Prostate gland (tissue), 2 donors: ENCODE data around the gene TRIP13. TPM values are rescaled to one million over a fixed set of nuclear protein-coding genes. Genes with fewer than 3 reads are reported as not detected.
"Not testable (repeated sequence)": the region's sequence is repeated elsewhere in the genome, so short reads cannot be mapped to it uniquely, and the experiment has no call there.

Experiments
- DNase-seq: peaks from one replicate; pipeline ENCODE4 v3.0.0-alpha.2; 2019; ENCODE audit warnings: low spot score
- H3K27ac ChIP-seq, 2 donors: fragments of 200-600 bp; sonication (generic); 2 replicates each; pipeline ENCODE4 v1.5.1; 2017 to 2019
- H3K27me3 ChIP-seq: fragments of 200-600 bp; sonication (generic); replicated peaks from 2 replicates; pipeline ENCODE4 v1.5.1; 2019; ENCODE audit not compliant: insufficient read depth
- H3K36me3 ChIP-seq, 2 donors: fragments of 200-600 bp; sonication (generic); 1 replicate in 1 of 2; 2 replicates in 1 of 2; pipeline versions ENCODE4 v1.5.1 to v1.8.1; 2017 to 2019
- H3K4me1 ChIP-seq: fragments of 200-600 bp; sonication (generic); replicated peaks from 2 replicates; pipeline ENCODE4 v1.5.1; 2019
- H3K4me3 ChIP-seq, 2 donors: fragments of 200-600 bp; sonication (generic); 2 replicates each; pipeline ENCODE4 v1.5.1; 2017 to 2019
- H3K9me3 ChIP-seq: fragments of 200-600 bp; sonication (generic); 2 replicates; pipeline ENCODE4 v1.5.1; 2017
- CTCF ChIP-seq, 4 experiments: fragments of 200-600 bp in 2 of 4; fragments of 450-650 bp in 2 of 4; sonication (generic) in 2 of 4; IDR thresholded peaks; 1 replicate in 3 of 4; 2 replicates in 1 of 4; pipeline ENCODE4 v1.5.1; 2016 to 2019; ENCODE audit warnings: antibody characterized with exemption in 4 of 4, mild to moderate bottlenecking in 2 of 4, moderate library complexity in 2 of 4
- POLR2A ChIP-seq: fragments of 450-650 bp; IDR thresholded peaks from one replicate; pipeline ENCODE4 v1.6.1; 2016; ENCODE audit warnings: antibody characterized with exemption, mild to moderate bottlenecking
- POLR2AphosphoS5 ChIP-seq: sonication (generic); formaldehyde crosslinking; IDR thresholded peaks from one replicate; pipeline ENCODE4 v1.6.1; 2017; ENCODE audit warnings: antibody characterized with exemption
- WGBS: methylation state at CpG from one replicate; pipeline ENCODE4 v1.1.5; 2018; 5-methylcytosine and 5-hydroxymethylcytosine counted together
- intact Hi-C: fragments of 100-400 bp; cut with DNase I; formaldehyde crosslinking; loops from one replicate; pipeline ENCODE4 v1.14.2; 2022
- total RNA-seq, 2 donors: library from RNA; depleted of rRNA; stranded (reverse); fragments of >200 nt; gene quantifications; one replicate each; pipeline ENCODE4 v1.1.0, GENCODE V29; 2016

Gene TRIP13
- 10 to 100 TPM in 1 of 2 donors, 1 to 10 TPM in 1; 1.8 to 11.9 TPM for total RNA-seq

GRCh38 chr5:892394-893136 is at the start of gene TRIP13, which contains the start of gene BRD9:
TRIP13 (plus strand) TSS chr5:892884; CDS start chr5:892999, 115 bp downstream.
BRD9 (minus strand) TSS chr5:892801; CDS start chr5:892657, 144 bp downstream.
- intact Hi-C loops: loop anchor here (10.0 kb wide), 2 partner anchors 118 to 418 kb away; no protein-coding TSS in a partner anchor
- TF ChIP-seq CTCF (IDR thresholded peaks at IDR 0.05) (peak in 1 of 4 experiments; percentile 42), POLR2A (peak; percentile 17), POLR2AphosphoS5 (peak; percentile 67)
- DNase-seq: peak; percentile 74

GRCh38 chr5:843371-843770 is 49.3 kb upstream of the TRIP13 start:
- H3K36me3 ChIP-seq, DNase-seq, H3K9me3 ChIP-seq, intact Hi-C loops, H3K4me1 ChIP-seq, H3K27ac ChIP-seq, H3K27me3 ChIP-seq, H3K4me3 ChIP-seq: not testable (repeated sequence)
- WGBS: 95% methylated on average over 13 of the region's 26 CpGs

More at GRCh38 chr5:892394-893136, at the start of gene TRIP13, which contains the start of gene BRD9:
- Histone ChIP-seq H3K27ac (peak within 1 kb of the TSS; percentile 78 to 85), H3K9me3 (no peaks in the 10 kb centered on the region), H3K4me1 (peaks cover 7% of the 10 kb centered on the region), H3K4me3 (peak within 1 kb of the TSS; percentile 78 to 95), H3K36me3 (peaks cover 0 to 2% of the 10 kb centered on the region in 2 donors), H3K27me3 (no peaks in the 10 kb centered on the region)
- WGBS: under 1% methylated on average over 63 of the region's 91 CpGs

GRCh38 chr5:843926-844325 is 48.8 kb upstream of the TRIP13 start:
- DNase-seq, H3K27me3 ChIP-seq, H3K4me1 ChIP-seq, intact Hi-C loops, H3K27ac ChIP-seq, H3K9me3 ChIP-seq, H3K36me3 ChIP-seq, H3K4me3 ChIP-seq: not testable (repeated sequence)
- 84% methylated on average over 18 of the region's 22 CpGs for WGBS

GRCh38 chr5:844426-844825 is 48.3 kb upstream of the TRIP13 start:
- intact Hi-C loops, H3K27ac ChIP-seq, H3K4me1 ChIP-seq, DNase-seq, H3K27me3 ChIP-seq, H3K36me3 ChIP-seq, H3K9me3 ChIP-seq, H3K4me3 ChIP-seq: not testable (repeated sequence)
- 91% methylated on average over 16 of the region's 16 CpGs for WGBS

- H3K9me3 ChIP-seq, H3K4me3 ChIP-seq, H3K4me1 ChIP-seq, intact Hi-C loops, H3K36me3 ChIP-seq, H3K27ac ChIP-seq, H3K27me3 ChIP-seq, DNase-seq: not testable (repeated sequence)
- 73% methylated on average over 14 of the region's 21 CpGs for WGBS
Observed at GRCh38 chr5:845031-845675, 47.5 kb upstream of the TRIP13 start.

GRCh38 chr5:845676-846601 is 46.7 kb upstream of the TRIP13 start:
- H3K9me3 ChIP-seq, intact Hi-C loops: not testable (repeated sequence)

GRCh38 chr5:846602-847091 is 46.0 kb upstream of the TRIP13 start:
- DNase-seq, H3K27me3 ChIP-seq, intact Hi-C loops, H3K9me3 ChIP-seq, H3K36me3 ChIP-seq, H3K4me1 ChIP-seq, H3K27ac ChIP-seq, H3K4me3 ChIP-seq: not testable (repeated sequence)
- WGBS: 88% methylated on average over 18 of the region's 18 CpGs

More at GRCh38 chr5:845676-846601, 46.7 kb upstream of the TRIP13 start:
- DNase-seq, H3K36me3 ChIP-seq, H3K27ac ChIP-seq, H3K27me3 ChIP-seq, H3K4me1 ChIP-seq, H3K4me3 ChIP-seq: not testable (repeated sequence)
- WGBS: 89% methylated on average over 22 of the region's 35 CpGs

GRCh38 chr5:847212-847611 is 45.5 kb upstream of the TRIP13 start:
- 96% methylated on average over 9 of the region's 18 CpGs for WGBS
- H3K4me3 ChIP-seq, H3K9me3 ChIP-seq, intact Hi-C loops, H3K36me3 ChIP-seq, H3K4me1 ChIP-seq, H3K27ac ChIP-seq, DNase-seq, H3K27me3 ChIP-seq: not testable (repeated sequence)

- H3K27ac ChIP-seq, DNase-seq, H3K27me3 ChIP-seq, H3K4me1 ChIP-seq, H3K9me3 ChIP-seq, intact Hi-C loops, H3K4me3 ChIP-seq, H3K36me3 ChIP-seq: not testable (repeated sequence)
- 89% methylated on average over 5 of the region's 7 CpGs for WGBS
Observed at GRCh38 chr5:847736-848135, 44.9 kb upstream of the TRIP13 start.
